Sigmoid colon (tissue), 7 donors: ENCODE results near the gene OR2V2. TPM values are rescaled to one million over a fixed set of nuclear protein-coding genes. Genes with fewer than 3 reads are reported as not detected.

Experiments used
- DNase-seq: peaks from one replicate; pipeline ENCODE4 v3.0.0-alpha.2; 2019
- H3K27ac ChIP-seq, 4 donors: fragments of 200-600 bp; sonication (generic); one replicate each; pipeline ENCODE4 v1.5.1; 2016 to 2019; ENCODE audit warnings: mild to moderate bottlenecking in 1 of 4
- H3K27me3 ChIP-seq, 3 donors: fragments of 200-600 bp; sonication (generic); one replicate each; pipeline ENCODE4 v1.5.1; 2019; ENCODE audit warnings: mild to moderate bottlenecking in 1 of 3
- H3K36me3 ChIP-seq, 4 donors: fragments of 200-600 bp; sonication (generic); one replicate each; pipeline ENCODE4 v1.5.1; 2016 to 2019
- H3K4me1 ChIP-seq, 4 donors: fragments of 200-600 bp; sonication (generic); one replicate each; pipeline ENCODE4 v1.5.1; 2017 to 2019
- H3K4me3 ChIP-seq, 4 donors: fragments of 200-600 bp; sonication (generic); one replicate each; pipeline ENCODE4 v1.5.1; 2017 to 2019; ENCODE audit warnings: mild to moderate bottlenecking in 2 of 4, moderate library complexity in 1 of 4
- H3K9me3 ChIP-seq, 4 donors: fragments of 200-600 bp in 3 of 4; sonication (generic) in 3 of 4; one replicate each; pipeline versions ENCODE4 v1.5.1 to v1.6.1; 2013 to 2019
- EP300 ChIP-seq, 4 donors: sonication (generic); formaldehyde crosslinking; IDR thresholded peaks; one replicate each; pipeline ENCODE4 v1.6.1; 2017; ENCODE audit warnings: antibody characterized with exemption in 4 of 4
- POLR2A ChIP-seq, 2 donors: fragments of 450-650 bp; IDR thresholded peaks; one replicate each; pipeline ENCODE4 v1.6.1; 2016; ENCODE audit warnings: antibody characterized with exemption in 2 of 2, mild to moderate bottlenecking in 2 of 2, moderate library complexity in 2 of 2
- POLR2AphosphoS5 ChIP-seq, 4 donors: sonication (generic); formaldehyde crosslinking; IDR thresholded peaks; one replicate each; pipeline ENCODE4 v1.6.1; 2017; ENCODE audit warnings: antibody characterized with exemption in 4 of 4
- WGBS, 2 donors: extraction: QIAGEN DNeasy Blood & Tissue Kit; methylation state at CpG; one replicate each; pipeline ENCODE4 v1.1.7; 2013; 5-methylcytosine and 5-hydroxymethylcytosine counted together
- intact Hi-C: fragments of 100-400 bp; cut with DNase I; formaldehyde crosslinking; loops from one replicate; pipeline ENCODE4 v1.15.1; 2023
- polyA plus RNA-seq, 3 donors: library from polyadenylated mRNA; stranded (reverse); fragments of 200-250 nt; gene quantifications; one replicate each; pipeline ENCODE4 v1.2.3, GENCODE V29; 2013
- total RNA-seq, 4 donors: library from RNA; depleted of rRNA; stranded (reverse); fragments of >200 nt; gene quantifications; one replicate each; pipeline ENCODE4 v1.1.0, GENCODE V29; 2016
- TF ChIP-seq, protein P1 (sequence below), 4 experiments: fragments of 450-650 bp in 3 of 4; fragments of 200-600 bp in 1 of 4; IDR thresholded peaks; one replicate each; pipeline ENCODE4 v1.5.1; 2016 to 2019; ENCODE audit warnings: antibody characterized with exemption in 4 of 4, mild to moderate bottlenecking in 3 of 4, moderate library complexity in 2 of 4
- donor health status: healthy with polysubstance abuse.
- donor health status: Bipolar disorder and iron deficiency.
- donor health status: healthy.

Gene OR2V2
- total and polyA plus RNA-seq, 7 donors = not detected

DNA sequence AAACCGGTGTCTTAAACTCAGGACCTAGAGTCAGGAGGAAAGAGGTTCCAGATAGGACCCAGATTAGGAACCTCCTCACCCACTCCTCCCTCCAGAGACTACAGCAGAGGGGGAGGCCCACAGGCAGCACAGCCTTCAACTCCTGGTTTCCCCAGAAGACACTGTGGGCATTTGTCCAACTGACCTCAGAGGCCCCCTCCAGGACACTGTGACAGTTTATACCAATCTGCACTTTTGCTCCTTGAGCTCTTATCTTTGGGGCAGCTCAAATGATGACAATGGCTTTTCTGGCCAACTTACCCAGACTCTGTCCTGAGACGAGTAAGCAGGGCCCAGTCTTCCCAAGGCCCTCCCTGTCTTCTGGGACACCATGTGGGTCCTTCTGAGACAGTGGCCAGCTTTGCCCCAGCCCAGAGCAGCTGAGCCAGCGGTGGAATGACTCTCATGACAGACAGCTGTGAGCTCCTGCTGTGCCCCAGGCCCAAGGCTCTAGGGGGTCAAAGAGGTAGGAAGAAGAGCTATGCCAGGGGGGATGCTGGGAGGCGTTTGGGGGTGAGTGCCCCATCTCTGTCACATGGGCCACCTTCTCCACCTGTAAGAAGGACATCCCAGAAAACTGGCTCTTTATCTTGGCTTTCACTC lies 14.3 kb downstream of the OR2V2 start:
- peak overlapping the region in 3 of 4 donors; percentile 10 to 45 (median 34) for H3K27ac ChIP-seq
- no peak for DNase-seq
- H3K27me3 ChIP-seq = peaks cover 0 to 45% (median 23%) of the 10 kb centered on the region in 3 donors
- peaks cover 0 to 12% (median 5%) of the 10 kb centered on the region in 4 donors for H3K4me1 ChIP-seq
- intact Hi-C loops = no loop called here
- no peak overlapping the region for H3K4me3 ChIP-seq
- no peaks in the 10 kb centered on the region for H3K9me3 ChIP-seq
- no peaks in the 10 kb centered on the region for H3K36me3 ChIP-seq
- WGBS, 2 donors = 82 to 86% methylated on average over 4 of the region's 4 CpGs
- TF ChIP-seq, protein P1, sequence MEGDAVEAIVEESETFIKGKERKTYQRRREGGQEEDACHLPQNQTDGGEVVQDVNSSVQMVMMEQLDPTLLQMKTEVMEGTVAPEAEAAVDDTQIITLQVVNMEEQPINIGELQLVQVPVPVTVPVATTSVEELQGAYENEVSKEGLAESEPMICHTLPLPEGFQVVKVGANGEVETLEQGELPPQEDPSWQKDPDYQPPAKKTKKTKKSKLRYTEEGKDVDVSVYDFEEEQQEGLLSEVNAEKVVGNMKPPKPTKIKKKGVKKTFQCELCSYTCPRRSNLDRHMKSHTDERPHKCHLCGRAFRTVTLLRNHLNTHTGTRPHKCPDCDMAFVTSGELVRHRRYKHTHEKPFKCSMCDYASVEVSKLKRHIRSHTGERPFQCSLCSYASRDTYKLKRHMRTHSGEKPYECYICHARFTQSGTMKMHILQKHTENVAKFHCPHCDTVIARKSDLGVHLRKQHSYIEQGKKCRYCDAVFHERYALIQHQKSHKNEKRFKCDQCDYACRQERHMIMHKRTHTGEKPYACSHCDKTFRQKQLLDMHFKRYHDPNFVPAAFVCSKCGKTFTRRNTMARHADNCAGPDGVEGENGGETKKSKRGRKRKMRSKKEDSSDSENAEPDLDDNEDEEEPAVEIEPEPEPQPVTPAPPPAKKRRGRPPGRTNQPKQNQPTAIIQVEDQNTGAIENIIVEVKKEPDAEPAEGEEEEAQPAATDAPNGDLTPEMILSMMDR (IDR thresholded peaks at IDR 0.05) = no peak
- no peak for TF ChIP-seq EP300 (IDR thresholded peaks at IDR 0.05)
- TF ChIP-seq POLR2A (IDR thresholded peaks at IDR 0.05) = no peak
- TF ChIP-seq POLR2AphosphoS5 (IDR thresholded peaks at IDR 0.05) = no peak

DNA sequence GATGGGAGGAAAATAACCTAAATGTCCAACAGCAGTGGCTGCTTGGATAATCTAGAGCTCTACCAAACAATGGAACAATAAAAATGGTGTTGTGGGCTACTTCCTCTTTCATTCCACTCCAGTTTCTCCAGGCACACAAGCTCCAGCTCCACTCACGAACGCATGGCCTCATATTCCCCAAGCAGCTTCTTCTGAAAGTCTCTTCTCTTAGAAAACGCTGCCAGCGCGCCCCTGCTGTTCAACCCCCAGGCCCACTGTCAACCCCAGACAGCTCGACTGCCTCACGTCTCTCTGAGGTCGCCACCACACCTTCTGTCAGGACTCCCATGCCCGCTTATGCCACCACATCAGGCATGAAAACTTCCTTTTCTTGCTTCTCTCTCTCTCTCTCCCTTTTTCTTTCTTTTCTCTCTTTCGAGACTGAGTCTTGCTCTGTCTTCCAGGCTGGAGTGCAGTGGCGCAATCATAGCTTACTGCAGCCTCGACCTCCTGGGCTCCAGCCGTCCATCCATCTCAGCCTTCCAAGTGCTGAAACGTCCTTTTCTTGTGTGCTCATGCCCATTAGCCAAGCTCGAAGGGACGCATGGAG lies 16.2 kb downstream of the OR2V2 start:
- intact Hi-C loops = no loop called here
- Histone ChIP-seq H3K9me3 (no peaks in the 10 kb centered on the region), H3K4me1 (peaks cover 0 to 12% (median 5%) of the 10 kb centered on the region in 4 donors), H3K27me3 (peaks cover 0 to 64% (median 42%) of the 10 kb centered on the region in 3 donors), H3K4me3 (no peak overlapping the region), H3K36me3 (no peaks in the 10 kb centered on the region), H3K27ac (no peak overlapping the region)
- TF ChIP-seq, protein P1 (IDR thresholded peaks at IDR 0.05) = no peak
- TF ChIP-seq POLR2A (IDR thresholded peaks at IDR 0.05) (no peak), POLR2AphosphoS5 (IDR thresholded peaks at IDR 0.05) (no peak), EP300 (IDR thresholded peaks at IDR 0.05) (no peak)
- 39 to 65% methylated on average over 16 of the region's 16 CpGs for WGBS, 2 donors
- DNase-seq = no peak

- no peak overlapping the region for H3K4me3 ChIP-seq
- H3K27me3 ChIP-seq = peaks cover 0 to 71% (median 50%) of the 10 kb centered on the region in 3 donors
- no peaks in the 10 kb centered on the region for H3K9me3 ChIP-seq
- DNase-seq = no peak
- peaks cover 0 to 12% (median 5%) of the 10 kb centered on the region in 4 donors for H3K4me1 ChIP-seq
- 15 to 52% methylated on average over 46 to 51 of the region's 52 CpGs for WGBS, 2 donors
- TF ChIP-seq POLR2AphosphoS5 (IDR thresholded peaks at IDR 0.05) = no peak
- no peak for TF ChIP-seq EP300 (IDR thresholded peaks at IDR 0.05)
- TF ChIP-seq POLR2A (IDR thresholded peaks at IDR 0.05) = no peak
- TF ChIP-seq, protein P1 (IDR thresholded peaks at IDR 0.05) = no peak
- intact Hi-C loops = no loop called here
- H3K27ac ChIP-seq = no peak overlapping the region
- H3K36me3 ChIP-seq = no peaks in the 10 kb centered on the region
These were observed 16.9 kb downstream of the OR2V2 start for GRCh38 chr5:181164076-181164952.

DNA sequence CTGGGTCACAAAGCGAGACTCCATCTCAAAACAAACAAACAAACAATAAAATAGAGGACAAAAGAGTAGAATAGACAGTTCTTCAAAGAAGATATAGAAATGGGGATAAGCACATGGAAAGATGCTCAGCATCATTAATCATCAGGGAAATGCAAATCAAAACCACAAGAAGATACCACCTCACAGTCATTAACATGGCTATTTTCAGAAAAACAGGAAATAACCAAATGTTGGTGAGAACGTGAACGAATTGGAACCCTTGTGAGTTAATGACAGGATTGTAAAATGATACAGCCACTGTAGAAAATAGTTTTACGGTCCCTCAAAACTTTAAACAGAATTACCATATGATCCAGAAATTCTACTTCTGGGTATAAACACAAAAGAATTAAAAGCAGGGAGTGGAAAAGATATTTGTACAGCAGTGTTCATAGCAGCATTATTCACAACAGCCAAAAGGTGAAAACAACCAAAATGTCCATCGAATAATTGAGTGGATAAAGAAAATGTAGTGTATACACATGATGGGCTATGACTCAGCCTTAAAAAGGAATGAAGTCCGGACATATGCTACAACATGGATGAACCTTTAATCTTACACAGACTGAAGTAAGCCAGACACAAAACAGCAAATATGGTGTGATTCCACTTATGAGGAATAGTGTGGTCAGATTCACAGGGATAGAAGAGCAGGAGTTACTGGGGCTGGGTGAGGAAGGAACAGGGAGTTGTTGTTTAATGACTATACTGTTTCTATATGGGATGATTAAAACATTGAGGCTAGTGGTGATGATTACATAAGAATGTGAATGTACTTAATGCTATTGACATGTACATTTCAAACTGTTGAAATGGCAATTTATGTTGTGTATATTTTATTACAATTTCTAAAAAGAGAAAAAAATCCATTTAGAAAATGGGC lies 19.7 kb downstream of the OR2V2 start:
- 30 to 54% methylated on average over 6 of the region's 6 CpGs for WGBS, 2 donors
- H3K27ac ChIP-seq = no peak overlapping the region
- H3K27me3 ChIP-seq = peaks cover 9 to 99% (median 77%) of the 10 kb centered on the region in 3 donors
- H3K4me1 ChIP-seq = peaks cover 0 to 9% (median 7%) of the 10 kb centered on the region in 4 donors
- no peaks in the 10 kb centered on the region for H3K36me3 ChIP-seq
- TF ChIP-seq POLR2AphosphoS5 (IDR thresholded peaks at IDR 0.05) (no peak), EP300 (IDR thresholded peaks at IDR 0.05) (no peak), POLR2A (IDR thresholded peaks at IDR 0.05) (no peak)
- TF ChIP-seq, protein P1 (IDR thresholded peaks at IDR 0.05) = no peak
- intact Hi-C loops = no loop called here
- no peak for DNase-seq
- no peak overlapping the region for H3K4me3 ChIP-seq
- no peaks in the 10 kb centered on the region for H3K9me3 ChIP-seq
